Mesothelial cell of epicardium (in vitro differentiated cells): Measurements from ENCODE around the gene ITPR1. TPM values are rescaled to one million over a fixed set of nuclear protein-coding genes. Genes with fewer than 3 reads are reported as not detected.

Experiments used
- DNase-seq, 2 experiments: peaks; one replicate each; pipeline ENCODE4 v3.0.0; 2021; ENCODE audit warnings: low spot score in 2 of 2; ENCODE audit not compliant: unreplicated experiment in 2 of 2
- H3K27ac Mint-ChIP-seq: 2 replicates; pipeline ENCODE4 v1.8.0; 2021; ENCODE audit warnings: mixed read lengths
- H3K27me3 Mint-ChIP-seq: 2 replicates; pipeline ENCODE4 v1.8.0; 2021; ENCODE audit warnings: low read depth, mixed read lengths
- H3K36me3 Mint-ChIP-seq: 2 replicates; pipeline ENCODE4 v1.8.0; 2021; ENCODE audit warnings: mixed read lengths
- H3K4me1 Mint-ChIP-seq: 2 replicates; pipeline ENCODE4 v1.8.0; 2021; ENCODE audit warnings: mixed read lengths
- H3K4me3 Mint-ChIP-seq: 2 replicates; pipeline ENCODE4 v1.8.0; 2021; ENCODE audit warnings: mild to moderate bottlenecking, moderate library complexity, mixed read lengths
- H3K9me3 Mint-ChIP-seq: 2 replicates; pipeline ENCODE4 v1.8.0; 2021; ENCODE audit warnings: mixed read lengths
- CTCF ChIP-seq: fragments of 200-600 bp; sonication (generic); IDR thresholded peaks from one replicate; pipeline ENCODE4 v1.5.0; 2021; ENCODE audit warnings: antibody characterized with exemption; ENCODE audit not compliant: unreplicated experiment
- total RNA-seq: library from RNA; stranded (reverse); gene quantifications from 3 replicates; pipeline ENCODE4 v1.2.1, GENCODE V29; 2021

ITPR1 gene
- total RNA-seq, 1 donor from 2014 or later: 21.3 TPM

- H3K27ac Mint-ChIP-seq: no peak overlapping the region
- no peak for DNase-seq
- no peaks in the 10 kb centered on the region for H3K9me3 Mint-ChIP-seq
- H3K4me1 Mint-ChIP-seq: no peaks in the 10 kb centered on the region
- no peaks in the 10 kb centered on the region for H3K27me3 Mint-ChIP-seq
- no peak overlapping the region for H3K4me3 Mint-ChIP-seq
- H3K36me3 Mint-ChIP-seq: peaks cover 3% of the 10 kb centered on the region
- no peak for TF ChIP-seq CTCF
These were observed 203.1 kb downstream of the ITPR1 start for GRCh38 chr3:4696266-4696665.

DNA sequence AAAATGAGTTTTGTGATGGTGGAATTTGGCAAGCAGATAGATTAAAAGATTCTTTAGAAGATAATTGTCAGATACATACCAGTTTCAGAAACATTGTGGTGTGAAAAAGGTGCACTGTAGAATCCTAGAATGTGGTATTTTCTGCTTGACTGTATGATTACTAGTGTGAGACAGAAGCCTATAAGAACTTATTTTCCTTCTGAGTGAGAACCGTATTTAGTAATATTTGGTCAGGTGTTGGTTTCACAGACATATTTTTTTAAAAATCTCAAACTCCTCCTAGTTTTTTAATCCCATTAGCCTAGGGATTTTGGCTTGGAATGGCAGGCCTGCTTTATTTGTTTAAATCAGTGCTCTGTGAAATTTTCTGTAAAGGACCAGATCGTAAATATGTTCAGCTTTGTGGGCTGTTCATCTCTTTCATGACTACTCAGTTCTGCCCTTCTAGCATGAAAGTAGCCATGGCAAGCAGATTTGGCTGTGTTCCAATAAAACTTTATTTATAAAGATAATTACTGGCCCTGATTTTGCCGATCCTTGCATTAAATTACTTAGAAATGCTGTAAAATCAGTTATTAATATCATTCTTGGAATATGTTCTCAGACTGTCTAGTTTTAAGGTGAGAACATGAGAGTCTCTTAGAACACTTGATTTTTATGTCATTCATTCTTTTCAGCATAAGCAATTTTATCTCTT is 205.1 kb downstream of the ITPR1 start:
- H3K4me3 Mint-ChIP-seq: no peak overlapping the region
- no peaks in the 10 kb centered on the region for H3K4me1 Mint-ChIP-seq
- DNase-seq: no peak
- no peak overlapping the region for H3K27ac Mint-ChIP-seq
- no peak for TF ChIP-seq CTCF
- no peaks in the 10 kb centered on the region for H3K9me3 Mint-ChIP-seq
- peaks cover 3% of the 10 kb centered on the region for H3K36me3 Mint-ChIP-seq
- no peaks in the 10 kb centered on the region for H3K27me3 Mint-ChIP-seq

DNA sequence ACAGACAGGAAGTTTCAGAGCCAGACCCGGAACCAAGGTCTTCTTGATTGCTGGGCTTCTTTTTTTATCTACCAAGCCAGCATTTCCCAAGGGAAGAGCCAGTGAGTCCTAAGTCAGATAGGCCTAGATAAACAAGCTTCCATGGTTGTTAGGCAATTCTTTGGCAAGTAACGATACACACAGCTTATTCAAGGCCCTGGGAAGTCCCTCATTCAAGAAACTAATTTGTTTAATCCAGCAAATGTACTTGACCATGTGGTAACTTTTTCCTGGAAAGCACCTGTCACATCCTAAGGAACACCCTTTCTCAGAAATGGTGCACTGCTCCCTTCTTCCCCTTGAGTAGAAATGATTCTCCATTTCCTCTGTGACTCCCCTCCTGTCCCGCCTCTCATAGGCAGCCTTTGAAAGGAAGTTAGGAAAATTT is 209.9 kb downstream of the ITPR1 start:
- H3K36me3 Mint-ChIP-seq: peaks cover 9% of the 10 kb centered on the region
- no peaks in the 10 kb centered on the region for H3K4me1 Mint-ChIP-seq
- no peaks in the 10 kb centered on the region for H3K27me3 Mint-ChIP-seq
- DNase-seq: no peak
- no peak overlapping the region for H3K4me3 Mint-ChIP-seq
- H3K27ac Mint-ChIP-seq: no peak overlapping the region
- peaks cover 3% of the 10 kb centered on the region for H3K9me3 Mint-ChIP-seq
- no peak for TF ChIP-seq CTCF

GRCh38 chr3:4704552-4704951 is 211.4 kb downstream of the ITPR1 start:
- Mint-ChIP-seq H3K27ac (no peak overlapping the region), H3K4me1 (no peaks in the 10 kb centered on the region), H3K9me3 (peaks cover 3% of the 10 kb centered on the region), H3K27me3 (no peaks in the 10 kb centered on the region), H3K4me3 (no peak overlapping the region), H3K36me3 (peaks cover 9% of the 10 kb centered on the region)
- no peak for DNase-seq
- TF ChIP-seq CTCF: no peak

GRCh38 chr3:4707324-4707723 is 214.2 kb downstream of the ITPR1 start:
- H3K4me3 Mint-ChIP-seq: no peak overlapping the region
- peaks cover 12% of the 10 kb centered on the region for H3K4me1 Mint-ChIP-seq
- H3K27ac Mint-ChIP-seq: no peak overlapping the region
- peaks cover 6% of the 10 kb centered on the region for H3K36me3 Mint-ChIP-seq
- H3K27me3 Mint-ChIP-seq: no peaks in the 10 kb centered on the region
- TF ChIP-seq CTCF: no peak
- H3K9me3 Mint-ChIP-seq: peaks cover 3% of the 10 kb centered on the region
- no peak for DNase-seq
